Gastroesophageal sphincter (tissue), 3 donors: ENCODE data around the gene MEFV.

ENCODE experiments used
- POLR2AphosphoS5 ChIP-seq: sonication (generic); formaldehyde crosslinking; IDR thresholded peaks from one replicate; pipeline ENCODE4 v1.6.1; 2017; ENCODE audit warnings: antibody characterized with exemption
- TF ChIP-seq, protein P1 (sequence below), 4 experiments: fragments of 200-600 bp in 2 of 4; fragments of 450-650 bp in 2 of 4; sonication (generic) in 1 of 4; IDR thresholded peaks; one replicate each; pipeline ENCODE4 v1.5.1; 2017 to 2019; ENCODE audit warnings: antibody characterized with exemption in 4 of 4, mild to moderate bottlenecking in 2 of 4, moderate library complexity in 2 of 4

DNA sequence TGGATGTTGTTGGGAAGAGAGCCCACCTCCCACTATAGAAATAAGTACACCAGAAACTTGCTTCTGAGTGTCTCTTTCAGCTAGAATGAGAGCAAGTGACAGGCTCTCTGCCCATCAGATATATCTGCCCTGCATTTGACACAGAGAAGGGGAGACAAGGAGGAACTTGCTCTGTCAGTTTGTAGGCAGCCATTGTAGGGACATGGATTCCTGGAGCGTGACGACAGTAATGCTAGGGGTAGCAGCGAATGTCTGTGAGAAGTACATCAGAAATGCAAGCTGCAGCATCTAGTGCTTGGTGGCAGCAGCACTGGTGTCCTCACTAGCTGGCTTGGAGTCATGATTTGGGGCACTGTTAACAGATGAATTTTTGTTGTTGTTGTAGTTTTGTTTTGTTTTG is 44.4 kb downstream of the MEFV start:
- TF ChIP-seq, protein P1, sequence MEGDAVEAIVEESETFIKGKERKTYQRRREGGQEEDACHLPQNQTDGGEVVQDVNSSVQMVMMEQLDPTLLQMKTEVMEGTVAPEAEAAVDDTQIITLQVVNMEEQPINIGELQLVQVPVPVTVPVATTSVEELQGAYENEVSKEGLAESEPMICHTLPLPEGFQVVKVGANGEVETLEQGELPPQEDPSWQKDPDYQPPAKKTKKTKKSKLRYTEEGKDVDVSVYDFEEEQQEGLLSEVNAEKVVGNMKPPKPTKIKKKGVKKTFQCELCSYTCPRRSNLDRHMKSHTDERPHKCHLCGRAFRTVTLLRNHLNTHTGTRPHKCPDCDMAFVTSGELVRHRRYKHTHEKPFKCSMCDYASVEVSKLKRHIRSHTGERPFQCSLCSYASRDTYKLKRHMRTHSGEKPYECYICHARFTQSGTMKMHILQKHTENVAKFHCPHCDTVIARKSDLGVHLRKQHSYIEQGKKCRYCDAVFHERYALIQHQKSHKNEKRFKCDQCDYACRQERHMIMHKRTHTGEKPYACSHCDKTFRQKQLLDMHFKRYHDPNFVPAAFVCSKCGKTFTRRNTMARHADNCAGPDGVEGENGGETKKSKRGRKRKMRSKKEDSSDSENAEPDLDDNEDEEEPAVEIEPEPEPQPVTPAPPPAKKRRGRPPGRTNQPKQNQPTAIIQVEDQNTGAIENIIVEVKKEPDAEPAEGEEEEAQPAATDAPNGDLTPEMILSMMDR (IDR thresholded peaks at IDR 0.05): no peak
- no peak for TF ChIP-seq POLR2AphosphoS5
